Heart left ventricle (tissue), 16 donors: ENCODE data around the gene RNU7-1. TPM values are rescaled to one million over a fixed set of nuclear protein-coding genes. Genes with fewer than 3 reads are reported as not detected.

Experiments
- ATAC-seq, 4 donors: fragments of 200-7000 bp; cut with Tn5 transposase; one replicate each; pipeline ENCODE4 v1.9.1; 2020 to 2022; ENCODE audit warnings: moderate library complexity in 4 of 4, mild to moderate bottlenecking in 3 of 4, moderate number of reproducible peaks in 1 of 4
- DNase-seq, 5 donors: peaks; one replicate each; pipeline ENCODE4 v3.0.0-alpha.2; 2020
- H3K27ac ChIP-seq, 12 donors: fragments of 200-600 bp; sonication (generic) in 4 of 12; one replicate each; pipeline versions ENCODE4 v1.5.0 to v1.8.0; 2016 to 2022; ENCODE audit warnings: mild to moderate bottlenecking in 2 of 12
- H3K27me3 ChIP-seq, 9 donors: fragments of 200-600 bp; sonication (generic) in 2 of 9; one replicate each; pipeline versions ENCODE4 v1.5.1 to v1.8.0; 2016 to 2022; ENCODE audit warnings: mild to moderate bottlenecking in 3 of 9
- H3K36me3 ChIP-seq, 9 donors: fragments of 200-600 bp; sonication (generic) in 2 of 9; one replicate each; pipeline versions ENCODE4 v1.5.0 to v1.8.0; 2018 to 2022; ENCODE audit warnings: mild to moderate bottlenecking in 2 of 9
- H3K4me1 ChIP-seq, 12 donors: fragments of 200-600 bp; sonication (generic) in 4 of 12; one replicate each; pipeline versions ENCODE4 v1.5.0 to v1.8.0; 2016 to 2022; ENCODE audit warnings: mild to moderate bottlenecking in 3 of 12
- H3K4me3 ChIP-seq, 12 donors: fragments of 200-600 bp; sonication (generic) in 4 of 12; one replicate each; pipeline versions ENCODE4 v1.5.0 to v1.8.0; 2017 to 2022; ENCODE audit warnings: mild to moderate bottlenecking in 9 of 12, moderate library complexity in 4 of 12
- H3K9me3 ChIP-seq, 12 donors: fragments of 200-600 bp; sonication (generic) in 4 of 12; one replicate each; pipeline versions ENCODE4 v1.5.0 to v1.8.0; 2016 to 2022; ENCODE audit warnings: mild to moderate bottlenecking in 1 of 12
- POLR2A ChIP-seq, 2 donors: fragments of 450-650 bp; IDR thresholded peaks; one replicate each; pipeline ENCODE4 v1.6.1; 2017; ENCODE audit warnings: antibody characterized with exemption in 2 of 2, mild to moderate bottlenecking in 2 of 2, moderate library complexity in 2 of 2
- WGBS, 4 donors: extraction: QIAGEN DNeasy Blood & Tissue Kit in 2 of 4; methylation state at CpG; one replicate each; pipeline versions ENCODE4 v1.1.5 to v1.1.7; 2013 to 2018; 5-methylcytosine and 5-hydroxymethylcytosine counted together
- intact Hi-C, 10 donors: fragments of 100-400 bp; cut with DNase I; formaldehyde crosslinking; loops; one replicate each; pipeline versions ENCODE4 v1.11.1 to v1.14.2; 2022
- long read RNA-seq, 3 donors: library from polyadenylated mRNA; unstranded; transcript quantifications; one replicate each; pipeline ENCODE4 v2.0.0, GENCODE V29; 2020 to 2021
- polyA plus RNA-seq, 2 donors: library from polyadenylated mRNA; stranded (reverse); fragments of 200-250 nt; gene quantifications; one replicate each; pipeline ENCODE4 v1.2.3, GENCODE V29; 2013
- total RNA-seq, 9 donors: library from RNA; depleted of rRNA in 2 of 9; stranded (reverse); fragments of >200 nt in 2 of 9; fragmentation: NEBNext Ultra II Directional in 3 of 9; extraction: Animal tissue kit (Norgen Biotek cat#: 25700) in 3 of 9; gene quantifications; one replicate each; pipeline versions ENCODE4 v1.1.0 to v1.2.4, GENCODE V29; 2016 to 2023
- TF ChIP-seq, protein P1 (sequence below), 12 donors: fragments of 200-600 bp; sonication (generic) in 4 of 12; IDR thresholded peaks; one replicate each; pipeline versions ENCODE4 v1.5.0 to v1.8.0; 2018 to 2022; ENCODE audit warnings: antibody characterized with exemption in 12 of 12, mild to moderate bottlenecking in 5 of 12
- donor health status: ischemic (EF 13 %, LVEDD 7.1; RV severe dilation, severe dysfunction).
- donor health status: healthy with polysubstance abuse.
- donor health status: DM: no; HTN: yes; CAD: no.
- donor health status: DM: no; HTN: no; CAD: no.
- donor health status: ischemic (EF 25% LVEDD 6.9; RV normal size, moderate dysfunction).
- donor health status: ischemic (EF 25% LVEDD 5.7; RV mildly dilated, moderate dysfunction).
- donor health status: healthy.
- donor health status: DM: yes; HTN: yes; CAD: no.
- donor health status: ischemic (EF 35%, LVEDD 5.7; RV mildly dilated, moderate dysfunction).
- donor health status: nonischemic (EF 11% LVEDD 7.7; RV severe dilation, severe dysfunction).
- donor health status: DM: yes; HTN: yes; CAD: no.
- donor health status: PGD.
- donor health status: ischemic (EF 29% LVEDD 5.4; RV normal size, mild dysfunction).
- donor health status: nonischemic (EF 23%, LVEDD 6.1; RV moderate dilation, normal function).

Gene RNU7-1
- not detected for total RNA-seq
- not detected for polyA plus RNA-seq
- long read RNA-seq, donor 1, result 0 reads
- long read RNA-seq, donor 2, result 0 reads
- long read RNA-seq, donor 3, result 0 reads

- intact Hi-C loops, result loop anchor here (1.0 to 10.0 kb wide), 14 partner anchors 17 to 165 kb away; partner anchors contain the start of genes C1R (in 5 of the 10), C1RL (in 3 of the 10) and LPCAT3 (in 1 of the 10)
- DNase-seq, result peak; percentile 82 to 87 (median 85)
- Histone ChIP-seq H3K9me3 (no peaks in the 10 kb centered on the region), H3K27ac (peak within 1 kb of the TSS; percentile 91 to 100 (median 98)), H3K4me3 (peak within 1 kb of the TSS; percentile 52 to 86 (median 78)), H3K36me3 (peaks cover 0 to 48% (median 35%) of the 10 kb centered on the region in 9 donors), H3K4me1 (peaks cover 0 to 59% (median 35%) of the 10 kb centered on the region in 12 donors), H3K27me3 (no peaks in the 10 kb centered on the region)
- peak; percentile 59 to 79 (median 67) for ATAC-seq
- 0 to 1% (median 1%) methylated on average over 30 to 31 of the region's 31 CpGs for WGBS, 4 donors
- peak in 1 of 2 donors; percentile 35 for TF ChIP-seq POLR2A (IDR thresholded peaks at IDR 0.05)
- TF ChIP-seq, protein P1, sequence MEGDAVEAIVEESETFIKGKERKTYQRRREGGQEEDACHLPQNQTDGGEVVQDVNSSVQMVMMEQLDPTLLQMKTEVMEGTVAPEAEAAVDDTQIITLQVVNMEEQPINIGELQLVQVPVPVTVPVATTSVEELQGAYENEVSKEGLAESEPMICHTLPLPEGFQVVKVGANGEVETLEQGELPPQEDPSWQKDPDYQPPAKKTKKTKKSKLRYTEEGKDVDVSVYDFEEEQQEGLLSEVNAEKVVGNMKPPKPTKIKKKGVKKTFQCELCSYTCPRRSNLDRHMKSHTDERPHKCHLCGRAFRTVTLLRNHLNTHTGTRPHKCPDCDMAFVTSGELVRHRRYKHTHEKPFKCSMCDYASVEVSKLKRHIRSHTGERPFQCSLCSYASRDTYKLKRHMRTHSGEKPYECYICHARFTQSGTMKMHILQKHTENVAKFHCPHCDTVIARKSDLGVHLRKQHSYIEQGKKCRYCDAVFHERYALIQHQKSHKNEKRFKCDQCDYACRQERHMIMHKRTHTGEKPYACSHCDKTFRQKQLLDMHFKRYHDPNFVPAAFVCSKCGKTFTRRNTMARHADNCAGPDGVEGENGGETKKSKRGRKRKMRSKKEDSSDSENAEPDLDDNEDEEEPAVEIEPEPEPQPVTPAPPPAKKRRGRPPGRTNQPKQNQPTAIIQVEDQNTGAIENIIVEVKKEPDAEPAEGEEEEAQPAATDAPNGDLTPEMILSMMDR (IDR thresholded peaks at IDR 0.05), result no peak
Observed at GRCh38 chr12:6943722-6944380, at the start of gene RNU7-1, which contains the start of gene C12orf57. TSS of gene RNU7-1 (plus strand) at chr12:6943816. TSS of gene C12orf57 (plus strand) at chr12:6944022. CDS start at chr12:6944122, 100 bp downstream.

DNA sequence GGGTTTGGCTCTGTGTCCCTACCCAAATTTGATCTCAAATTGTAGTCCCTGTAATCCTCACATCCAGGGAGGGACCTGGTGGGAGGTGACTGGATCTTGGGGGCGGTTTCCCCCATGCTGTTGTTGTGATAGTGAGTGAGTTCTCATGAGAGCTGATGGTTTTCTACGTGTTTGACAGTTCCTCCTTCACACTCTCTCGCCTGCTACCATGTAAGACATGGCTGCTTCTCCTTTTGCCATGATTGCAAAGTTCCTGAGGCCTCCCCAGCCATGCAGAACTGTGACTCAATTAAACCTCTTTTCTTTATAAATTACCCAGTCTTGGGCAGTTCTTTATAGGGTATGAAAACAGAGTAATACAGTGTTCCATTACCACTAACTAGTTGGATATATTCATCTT lies 49.3 kb upstream of the RNU7-1 start:
- Histone ChIP-seq H3K27ac (no peak overlapping the region), H3K4me3 (no peak overlapping the region), H3K4me1 (peaks cover 0 to 14% (median 6%) of the 10 kb centered on the region in 12 donors), H3K27me3 (no peaks in the 10 kb centered on the region), H3K36me3 (no peaks in the 10 kb centered on the region), H3K9me3 (no peaks in the 10 kb centered on the region)
- 77 to 87% (median 82%) methylated on average over 3 of the region's 3 CpGs for WGBS, 4 donors
- ATAC-seq (no peak), DNase-seq (no peak)
- intact Hi-C loops, result no loop called here
- TF ChIP-seq, protein P1 (IDR thresholded peaks at IDR 0.05), result no peak
- no peak for TF ChIP-seq POLR2A (IDR thresholded peaks at IDR 0.05)

- DNase-seq (no peak), ATAC-seq (no peak)
- no peaks in the 10 kb centered on the region for H3K9me3 ChIP-seq
- no peaks in the 10 kb centered on the region for H3K36me3 ChIP-seq
- WGBS, 4 donors, result 68 to 82% (median 75%) methylated on average over 6 of the region's 6 CpGs
- H3K27me3 ChIP-seq, result no peaks in the 10 kb centered on the region
- no peak overlapping the region for H3K27ac ChIP-seq
- H3K4me1 ChIP-seq, result peaks cover 0 to 11% (median 0%) of the 10 kb centered on the region in 12 donors
- TF ChIP-seq, protein P1 (IDR thresholded peaks at IDR 0.05), result no peak
- intact Hi-C loops, result no loop called here
- no peak overlapping the region for H3K4me3 ChIP-seq
Observed at GRCh38 chr12:6896846-6897435, 46.7 kb upstream of the RNU7-1 start.

DNA sequence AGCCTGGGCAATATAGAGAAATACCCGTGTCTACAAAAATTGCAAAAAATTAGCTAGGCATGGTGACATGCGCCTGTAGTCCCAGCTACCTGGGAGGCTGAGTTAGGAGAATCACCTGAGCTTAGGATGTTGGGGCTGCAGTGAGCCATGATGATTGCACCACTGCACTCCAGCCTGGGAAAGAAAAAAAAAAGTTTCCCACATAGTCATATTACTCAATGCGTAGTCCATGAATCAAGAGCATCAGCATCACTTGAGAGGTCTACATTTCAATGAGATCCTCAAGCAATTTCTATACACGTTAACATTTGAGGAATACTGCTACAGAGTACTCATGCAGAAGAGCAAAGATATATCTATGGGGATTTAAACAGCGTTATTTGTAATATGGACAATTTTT lies 44.2 kb upstream of the RNU7-1 start:
- Histone ChIP-seq H3K4me1 (peaks cover 0 to 17% (median 5%) of the 10 kb centered on the region in 12 donors), H3K9me3 (no peaks in the 10 kb centered on the region), H3K36me3 (no peaks in the 10 kb centered on the region), H3K27me3 (no peaks in the 10 kb centered on the region), H3K27ac (no peak overlapping the region), H3K4me3 (no peak overlapping the region)
- intact Hi-C loops, result no loop called here
- TF ChIP-seq POLR2A (IDR thresholded peaks at IDR 0.05), result no peak
- TF ChIP-seq, protein P1 (IDR thresholded peaks at IDR 0.05), result no peak
- ATAC-seq (no peak), DNase-seq (no peak)
- 70 to 83% (median 78%) methylated on average over 5 of the region's 5 CpGs for WGBS, 4 donors
